Measurements from ENCODE around the gene CASP3. TPM values are rescaled to one million over a fixed set of nuclear protein-coding genes. Genes with fewer than 3 reads are reported as not detected.
"Not testable (repeated sequence)": the region's sequence is repeated elsewhere in the genome, so short reads cannot be mapped to it uniquely, and the experiment has no call there.

The CASP3 gene
- total RNA-seq, 1 experiment from 2014 or later = 57.5 TPM

GRCh38 chr4:184636144-184636543 lies 13.1 kb downstream of the CASP3 start:
- DNase-seq (ENCODE audit: low spot score) = no peak

- no peak for DNase-seq (ENCODE audit: low spot score)
Observed at GRCh38 chr4:184635381-184635780, 13.9 kb downstream of the CASP3 start.

GRCh38 chr4:184632842-184633241 lies 16.4 kb downstream of the CASP3 start:
- no peak for DNase-seq (ENCODE audit: low spot score)

GRCh38 chr4:184628103-184628502 lies 21.1 kb downstream of the CASP3 start:
- DNase-seq (ENCODE audit: low spot score) = no peak

GRCh38 chr4:184625783-184626596 lies 23.3 kb downstream of the CASP3 start:
- DNase-seq (ENCODE audit: low spot score) = not testable (repeated sequence)

GRCh38 chr4:184624972-184625554 lies 24.2 kb downstream of the CASP3 start:
- no peak for DNase-seq (ENCODE audit: low spot score)

- not testable (repeated sequence) for DNase-seq (ENCODE audit: low spot score)
Observed at GRCh38 chr4:184624504-184624903, 24.7 kb downstream of the CASP3 start.

GRCh38 chr4:184621518-184621917 lies 27.7 kb downstream of the CASP3 start:
- no peak for DNase-seq (ENCODE audit: low spot score)

GRCh38 chr4:184620212-184620867 lies 28.9 kb downstream of the CASP3 start:
- no peak for DNase-seq (ENCODE audit: low spot score)

GRCh38 chr4:184617600-184618196 lies 31.5 kb downstream of the CASP3 start:
- no peak for DNase-seq (ENCODE audit: low spot score)

- no peak for DNase-seq (ENCODE audit: low spot score)
Observed at GRCh38 chr4:184616633-184617551, 32.4 kb downstream of the CASP3 start.

GRCh38 chr4:184616168-184616567 lies 33.1 kb downstream of the CASP3 start:
- DNase-seq (ENCODE audit: low spot score) = not testable (repeated sequence)

- DNase-seq (ENCODE audit: low spot score) = no peak
Observed at GRCh38 chr4:184614509-184614908, 34.7 kb downstream of the CASP3 start.

- DNase-seq (ENCODE audit: low spot score) = no peak
Observed at GRCh38 chr4:184613405-184613804, 35.8 kb downstream of the CASP3 start.

- DNase-seq (ENCODE audit: low spot score) = no peak
Observed at GRCh38 chr4:184612074-184612473, 37.2 kb downstream of the CASP3 start.

GRCh38 chr4:184607429-184607828 lies 41.8 kb downstream of the CASP3 start:
- not testable (repeated sequence) for DNase-seq (ENCODE audit: low spot score)

- DNase-seq (ENCODE audit: low spot score) = not testable (repeated sequence)
Observed at GRCh38 chr4:184602857-184603256, 46.4 kb downstream of the CASP3 start.

- DNase-seq (ENCODE audit: low spot score) = not testable (repeated sequence)
Observed at GRCh38 chr4:184600982-184601381, 48.3 kb downstream of the CASP3 start.

GRCh38 chr4:184599492-184600135 lies 49.6 kb downstream of the CASP3 start:
- DNase-seq (ENCODE audit: low spot score) = peak; percentile 83

GRCh38 chr4:184598753-184599491 lies 50.3 kb downstream of the CASP3 start:
- DNase-seq (ENCODE audit: low spot score) = peak; percentile 19

Data from A172 (cell line).